Right forelimb (tissue), 1 donor: ENCODE results near the gene FBXW8.

ENCODE experiments used
- DNase-seq: peaks from one replicate; pipeline ENCODE4 v3.0.0-alpha.2; 2018

FBXW8 gene

GRCh38 chr12:116959198-116959460 is 48.4 kb downstream of the FBXW8 start:
- DNase-seq, result no peak

- no peak for DNase-seq
Measured at GRCh38 chr12:116959845-116960514, 49.2 kb downstream of the FBXW8 start.

- DNase-seq, result no peak
Measured at GRCh38 chr12:116962197-116962596, 51.4 kb downstream of the FBXW8 start.

GRCh38 chr12:116962783-116963356 is 52.1 kb downstream of the FBXW8 start:
- DNase-seq, result no peak

GRCh38 chr12:116964054-116965050 is 53.6 kb downstream of the FBXW8 start:
- no peak for DNase-seq

- DNase-seq, result no peak
Measured at GRCh38 chr12:116968986-116969385, 58.2 kb downstream of the FBXW8 start.

GRCh38 chr12:116969615-116970585 is 59.1 kb downstream of the FBXW8 start:
- DNase-seq, result no peak

GRCh38 chr12:116971222-116971621 is 60.5 kb downstream of the FBXW8 start:
- no peak for DNase-seq

GRCh38 chr12:116975779-116976393 is 65.1 kb downstream of the FBXW8 start:
- DNase-seq, result no peak

GRCh38 chr12:116977465-116978380 is 67.0 kb downstream of the FBXW8 start:
- no peak for DNase-seq

- DNase-seq, result no peak
Measured at GRCh38 chr12:116978791-116979508, 68.2 kb downstream of the FBXW8 start.

GRCh38 chr12:116980083-116980482 is 69.3 kb downstream of the FBXW8 start:
- DNase-seq, result no peak

- no peak for DNase-seq
Measured at GRCh38 chr12:116982791-116983411, 72.2 kb downstream of the FBXW8 start.

GRCh38 chr12:116984098-116984497 is 73.3 kb downstream of the FBXW8 start:
- no peak for DNase-seq

- DNase-seq, result no peak
Measured at GRCh38 chr12:116990329-116990728, 79.6 kb downstream of the FBXW8 start.

GRCh38 chr12:116990971-116991966 is 80.5 kb downstream of the FBXW8 start:
- DNase-seq, result no peak

- no peak for DNase-seq
Measured at GRCh38 chr12:116996093-116996492, 85.3 kb downstream of the FBXW8 start.

GRCh38 chr12:116996621-116997020 is 85.9 kb downstream of the FBXW8 start:
- DNase-seq, result no peak

- DNase-seq, result no peak
Measured at GRCh38 chr12:116999066-116999465, 88.3 kb downstream of the FBXW8 start.
